A549 (cell line): ENCODE results near the gene LYPD6. TPM values are rescaled to one million over a fixed set of nuclear protein-coding genes. Genes with fewer than 3 reads are reported as not detected.

ENCODE experiments used
- ATAC-seq, 2 experiments: fragments of 200-7000 bp in 1 of 2; fragments of >200 bp in 1 of 2; cut with Nextera tagmentation in 1 of 2; cut with Tn5 transposase in 1 of 2; 3 replicates each; pipeline versions ENCODE4 v1.8.0 to v1.9.1; 2018 to 2020; ENCODE audit warnings: mild to moderate bottlenecking in 1 of 2, moderate library complexity in 1 of 2
- CTCF ChIA-PET: fragments of 300-600 bp; sonication (Branson Sonifier 250); formaldehyde crosslinking; extraction: SDS; loops from one replicate; lab custom pipeline; 2021; ENCODE audit warnings: antibody characterized with exemption, inconsistent platforms; lab: Yijun Ruan, JAX
- POLR2A ChIA-PET: fragments of 350-600 bp; formaldehyde crosslinking; extraction: SDS; loops from one replicate; lab custom pipeline; 2021; ENCODE audit warnings: antibody characterized with exemption, inconsistent platforms; lab: Yijun Ruan, JAX
- DNase-seq, 2 experiments: peaks; one replicate each; pipeline versions ENCODE4 v3.0.0 to v3.0.0-alpha.2; 2011 to 2016; ENCODE audit warnings: low read depth in 1 of 2, low spot score in 1 of 2
- FAIRE-seq: peaks from 2 replicates; lab custom pipeline; 2011; peaks lifted over from hg19 to GRCh38; lab: Jason Lieb, UNC
- H3K27ac ChIP-seq, 2 experiments: fragments of >200 bp; sonication (Bioruptor Twin); formaldehyde crosslinking; 3 replicates each; pipeline ENCODE4 v1.5.1; 2016 to 2017
- H3K4me1 ChIP-seq: fragments of >200 bp; sonication (Bioruptor Twin); formaldehyde crosslinking; 3 replicates; pipeline ENCODE4 v1.6.1; 2016
- H3K4me2 ChIP-seq: fragments of >200 bp; sonication (Bioruptor Twin); formaldehyde crosslinking; 3 replicates; pipeline ENCODE4 v1.6.1; 2016
- H3K4me3 ChIP-seq: fragments of >200 bp; sonication (Bioruptor Twin); formaldehyde crosslinking; 3 replicates; pipeline ENCODE4 v1.5.1; 2016
- H3K9me3 ChIP-seq: fragments of >200 bp; sonication (Bioruptor Twin); formaldehyde crosslinking; 3 replicates; pipeline ENCODE4 v1.6.1; 2016
- ATOH8 ChIP-seq: fragments of 250-450 bp; sonication (Bioruptor Pico); IDR thresholded peaks from 2 replicates; pipeline ENCODE4 v1.5.0; 2020; ENCODE audit warnings: low read depth, mild to moderate bottlenecking, moderate library complexity
- FOSB ChIP-seq: fragments of 250-450 bp; sonication (Bioruptor Pico); IDR thresholded peaks from 2 replicates; pipeline ENCODE4 v1.5.0; 2020; ENCODE audit warnings: mild to moderate bottlenecking, moderate library complexity
- FOXS1 ChIP-seq: fragments of 250-450 bp; sonication (Bioruptor Pico); IDR thresholded peaks from 2 replicates; pipeline ENCODE4 v1.5.0; 2020; ENCODE audit warnings: mild to moderate bottlenecking, moderate library complexity
- GATA3 ChIP-seq: IDR thresholded peaks from 2 replicates; pipeline ENCODE4 v1.6.1; 2012; ENCODE audit warnings: borderline replicate concordance
- HDAC2 ChIP-seq: fragments of 200-600 bp; sonication (generic); IDR thresholded peaks from 2 replicates; pipeline ENCODE4 v1.6.1; 2016
- HEYL ChIP-seq: fragments of 250-450 bp; sonication (Bioruptor Pico); IDR thresholded peaks from 2 replicates; pipeline ENCODE4 v1.8.0; 2021; ENCODE audit warnings: mild to moderate bottlenecking, moderate library complexity
- HOXA7 ChIP-seq: fragments of 250-450 bp; sonication (Bioruptor Pico); IDR thresholded peaks from 2 replicates; pipeline ENCODE4 v1.5.0; 2020; ENCODE audit warnings: mild to moderate bottlenecking, moderate library complexity
- HOXB5 ChIP-seq: fragments of 250-450 bp; sonication (Bioruptor Pico); IDR thresholded peaks from 2 replicates; pipeline ENCODE4 v1.5.0; 2020; ENCODE audit warnings: mild to moderate bottlenecking, moderate library complexity
- KDM5A ChIP-seq: fragments of 200-600 bp; sonication (generic); IDR thresholded peaks from 2 replicates; pipeline ENCODE4 v1.6.1; 2016; ENCODE audit warnings: antibody characterized with exemption, mild to moderate bottlenecking
- NPAS2 ChIP-seq: fragments of 250-450 bp; sonication (Bioruptor Pico); IDR thresholded peaks from 2 replicates; pipeline ENCODE4 v1.8.0; 2022; ENCODE audit warnings: mild to moderate bottlenecking, moderate library complexity, borderline replicate concordance
- NR3C1 ChIP-seq: fragments of >200 bp; sonication (Bioruptor Twin); formaldehyde crosslinking; IDR thresholded peaks from 3 replicates; pipeline ENCODE4 v1.6.1; 2017
- RARB ChIP-seq: fragments of 250-450 bp; sonication (Bioruptor Pico); IDR thresholded peaks from 2 replicates; pipeline ENCODE4 v1.8.0; 2021; ENCODE audit warnings: mild to moderate bottlenecking, moderate library complexity
- RCOR1 ChIP-seq: fragments of 150-350 bp; IDR thresholded peaks from 2 replicates; pipeline ENCODE4 v1.6.1; 2014; ENCODE audit warnings: antibody characterized with exemption, low read length, low read depth
- TP53 ChIP-seq: fragments of 250-450 bp; sonication (Bioruptor Pico); IDR thresholded peaks from 2 replicates; pipeline ENCODE4 v1.5.0; 2021; ENCODE audit warnings: mild to moderate bottlenecking, moderate library complexity
- ZC3H11A ChIP-seq: fragments of 450-650 bp; IDR thresholded peaks from 2 replicates; pipeline ENCODE4 v1.6.1; 2014; ENCODE audit warnings: antibody characterized with exemption, mild to moderate bottlenecking
- ZFP36 ChIP-seq: fragments of 450-650 bp; IDR thresholded peaks from 2 replicates; pipeline ENCODE4 v1.6.1; 2014; ENCODE audit warnings: borderline replicate concordance; ENCODE audit not compliant: partially characterized antibody
- WGBS: methylation state at CpG from one replicate; pipeline ENCODE4 v1.1.6; 2017; ENCODE audit errors: missing lambda C conversion rate; 5-methylcytosine and 5-hydroxymethylcytosine counted together
- polyA plus RNA-seq, 4 experiments: library from polyadenylated mRNA; depleted of rRNA in 3 of 4; stranded (reverse); fragments of >200 nt; fragmentation: RNase III in 1 of 4; extraction: RNeasy Plus Mini Kit Qiagen cat#74134 plus additional on column Dnase treatment in 1 of 4; gene quantifications; 2 replicates in 3 of 4; 3 replicates in 1 of 4; pipeline ENCODE4 v1.2.3, GENCODE V29; 2011 to 2017
- TF ChIP-seq, protein P1 (sequence below): fragments of 450-650 bp; IDR thresholded peaks from 2 replicates; pipeline ENCODE4 v1.6.1; 2014; ENCODE audit warnings: antibody characterized with exemption

The LYPD6 gene
- polyA plus RNA-seq, 2 of the 4 experiments (the other 2 are of a cell fraction) = 0.08 to 0.09 TPM

DNA sequence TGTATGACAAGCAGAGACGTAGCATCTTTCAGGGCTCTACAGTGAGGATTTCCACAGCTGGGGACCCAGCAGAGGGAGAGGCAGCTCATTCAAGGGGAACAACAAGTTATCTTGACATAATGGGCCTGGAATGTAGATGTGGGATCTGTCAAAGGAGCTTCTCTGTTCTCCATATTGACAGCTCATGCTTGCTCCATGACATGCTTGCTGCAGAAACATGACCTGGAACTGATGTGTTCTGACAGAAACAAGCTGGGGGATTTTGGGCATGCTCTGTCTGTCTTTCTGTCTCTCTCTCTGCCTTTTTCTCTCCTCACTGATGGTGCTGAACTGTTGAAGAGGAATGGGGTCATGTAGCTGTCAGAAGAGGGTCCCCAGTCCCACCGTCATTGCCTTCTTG lies 177.6 kb downstream of the LYPD6 start (continued):
- no peak for TF ChIP-seq ATOH8
- no peak for TF ChIP-seq GATA3
- TF ChIP-seq RARB = no peak
- TF ChIP-seq FOSB (CRISPR knock-in tag) = no peak

DNA sequence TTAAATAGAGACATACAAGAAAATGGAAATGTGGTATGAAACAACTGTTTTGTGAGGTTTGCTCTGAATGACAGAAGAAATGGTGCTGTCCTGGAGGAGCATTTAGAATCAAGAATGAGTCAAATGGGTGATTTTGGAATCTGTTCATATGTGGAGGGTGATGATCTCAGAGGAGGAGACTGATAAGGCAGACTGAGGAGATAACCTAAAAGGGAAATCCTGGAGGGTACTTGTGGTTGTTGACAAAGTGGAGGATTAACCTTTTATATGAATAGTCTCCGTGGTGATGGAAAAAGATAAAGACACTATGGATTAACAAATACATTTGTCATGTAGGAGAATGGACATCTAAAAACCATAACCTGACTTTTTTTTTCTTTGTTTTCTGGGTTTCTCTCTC lies 183.1 kb downstream of the LYPD6 start:
- DNase-seq (no peak), ATAC-seq (no peak), FAIRE-seq (no peak)
- Histone ChIP-seq H3K4me2 (no peak overlapping the region), H3K4me1 (no peaks in the 10 kb centered on the region), H3K4me3 (no peak overlapping the region), H3K27ac (no peak overlapping the region), H3K9me3 (no peaks in the 10 kb centered on the region)
- POLR2A ChIA-PET = no interaction called here
- CTCF ChIA-PET = no interaction called here
- TF ChIP-seq KDM5A (no peak), NR3C1 (no peak), FOXS1 (CRISPR knock-in tag) (no peak), ZFP36 (no peak), TP53 (CRISPR knock-in tag) (no peak), ZC3H11A (no peak), HOXB5 (no peak), RCOR1 (no peak), HOXA7 (CRISPR knock-in tag) (no peak), NPAS2 (CRISPR knock-in tag) (no peak), FOSB (CRISPR knock-in tag) (no peak), HEYL (CRISPR knock-in tag) (no peak), HDAC2 (no peak)
- TF ChIP-seq, protein P1, sequence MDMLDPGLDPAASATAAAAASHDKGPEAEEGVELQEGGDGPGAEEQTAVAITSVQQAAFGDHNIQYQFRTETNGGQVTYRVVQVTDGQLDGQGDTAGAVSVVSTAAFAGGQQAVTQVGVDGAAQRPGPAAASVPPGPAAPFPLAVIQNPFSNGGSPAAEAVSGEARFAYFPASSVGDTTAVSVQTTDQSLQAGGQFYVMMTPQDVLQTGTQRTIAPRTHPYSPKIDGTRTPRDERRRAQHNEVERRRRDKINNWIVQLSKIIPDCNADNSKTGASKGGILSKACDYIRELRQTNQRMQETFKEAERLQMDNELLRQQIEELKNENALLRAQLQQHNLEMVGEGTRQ = no peak
- WGBS = 0% methylated on average over 1 of the region's 1 CpG
